Keratinocyte (primary cell): ENCODE data around the gene TTC28.

Source experiments
- CTCF ChIP-seq, 3 experiments: IDR thresholded peaks in 1 of 3; conservative IDR thresholded peaks in 1 of 3; optimal IDR thresholded peaks in 1 of 3; 2 replicates in 2 of 3; 3 replicates in 1 of 3; pipeline versions ENCODE3 to v1.5.1; 2011; ENCODE audit warnings: low read length in 3 of 3, mild to moderate bottlenecking in 3 of 3, moderate library complexity in 2 of 3, control low read depth in 1 of 3, inconsistent platforms in 1 of 3; ENCODE audit not compliant: insufficient read depth in 2 of 3; ENCODE audit errors: extremely low read depth in 1 of 3
- EZH2 ChIP-seq: IDR thresholded peaks from one replicate; pipeline ENCODE4 v1.6.1; 2012; ENCODE audit warnings: inconsistent platforms, mild to moderate bottlenecking, low read length, moderate library complexity

GRCh38 chr22:28702891-28703290 is 23.3 kb upstream of the TTC28 start:
- TF ChIP-seq CTCF (optimal IDR thresholded peaks at IDR 0.05 in 1 of 3, IDR thresholded peaks at IDR 0.05 in 1 of 3, conservative IDR thresholded peaks at IDR 0.05 in 1 of 3; ENCODE audit: extremely low read depth in 1 of 3, insufficient read depth in 2 of 3, low read length in 3 of 3) = no peak
- no peak for TF ChIP-seq EZH2
